HG03108 (cell line): ENCODE results near the gene NCK1.

Experiments
- ATAC-seq: cut with Tn5 transposase; IDR thresholded peaks from one replicate; pipeline ENCODE4 v1.9.1; 2021; ENCODE audit warnings: moderate library complexity; ENCODE audit not compliant: unreplicated experiment

The NCK1 gene

GRCh38 chr3:136861890-136862616 is at the start of gene NCK1:
TSS of gene NCK1 (plus strand) at chr3:136862208. CDS start at chr3:136928002, 65,794 bp downstream.
- ATAC-seq = peak; percentile 96

GRCh38 chr3:136817448-136817847 is 44.6 kb upstream of the NCK1 start:
- no peak for ATAC-seq

DNA sequence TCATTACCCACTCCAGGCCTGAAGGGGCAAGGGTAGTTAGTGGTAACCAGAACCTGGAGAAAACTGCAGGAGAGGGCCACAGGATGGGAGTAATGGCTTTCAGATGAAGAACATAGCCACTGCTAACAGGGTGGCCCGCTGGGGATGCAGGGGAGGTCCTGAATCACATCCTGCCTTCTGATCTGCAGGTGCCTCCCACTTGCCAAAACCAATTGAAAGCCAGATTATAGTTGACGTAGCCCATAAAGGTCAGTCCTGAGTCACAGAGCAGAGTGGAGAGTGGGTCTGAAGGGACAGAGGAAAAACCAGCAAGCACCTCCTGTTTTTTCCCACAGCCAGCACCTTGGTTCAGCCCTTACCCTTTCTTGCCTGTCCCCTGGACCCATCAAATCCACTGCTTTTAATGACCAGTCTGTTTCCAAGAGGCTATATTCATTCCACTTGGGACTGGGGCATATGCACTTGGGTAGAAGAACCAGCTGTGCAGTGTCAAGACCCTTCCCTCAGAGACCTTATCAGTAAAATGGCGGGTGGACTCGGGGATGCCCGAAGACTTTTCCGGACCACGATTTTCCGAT is 43.7 kb upstream of the NCK1 start:
- no peak for ATAC-seq

GRCh38 chr3:136818769-136819391 is 43.1 kb upstream of the NCK1 start, which contains the start of gene SLC35G2:
TSS of gene SLC35G2 (plus strand) at chr3:136819126. CDS start at chr3:136854461, 35,335 bp downstream.
- ATAC-seq = no peak

- ATAC-seq = no peak
Observed at GRCh38 chr3:136819392-136819730, 42.6 kb upstream of the NCK1 start.

DNA sequence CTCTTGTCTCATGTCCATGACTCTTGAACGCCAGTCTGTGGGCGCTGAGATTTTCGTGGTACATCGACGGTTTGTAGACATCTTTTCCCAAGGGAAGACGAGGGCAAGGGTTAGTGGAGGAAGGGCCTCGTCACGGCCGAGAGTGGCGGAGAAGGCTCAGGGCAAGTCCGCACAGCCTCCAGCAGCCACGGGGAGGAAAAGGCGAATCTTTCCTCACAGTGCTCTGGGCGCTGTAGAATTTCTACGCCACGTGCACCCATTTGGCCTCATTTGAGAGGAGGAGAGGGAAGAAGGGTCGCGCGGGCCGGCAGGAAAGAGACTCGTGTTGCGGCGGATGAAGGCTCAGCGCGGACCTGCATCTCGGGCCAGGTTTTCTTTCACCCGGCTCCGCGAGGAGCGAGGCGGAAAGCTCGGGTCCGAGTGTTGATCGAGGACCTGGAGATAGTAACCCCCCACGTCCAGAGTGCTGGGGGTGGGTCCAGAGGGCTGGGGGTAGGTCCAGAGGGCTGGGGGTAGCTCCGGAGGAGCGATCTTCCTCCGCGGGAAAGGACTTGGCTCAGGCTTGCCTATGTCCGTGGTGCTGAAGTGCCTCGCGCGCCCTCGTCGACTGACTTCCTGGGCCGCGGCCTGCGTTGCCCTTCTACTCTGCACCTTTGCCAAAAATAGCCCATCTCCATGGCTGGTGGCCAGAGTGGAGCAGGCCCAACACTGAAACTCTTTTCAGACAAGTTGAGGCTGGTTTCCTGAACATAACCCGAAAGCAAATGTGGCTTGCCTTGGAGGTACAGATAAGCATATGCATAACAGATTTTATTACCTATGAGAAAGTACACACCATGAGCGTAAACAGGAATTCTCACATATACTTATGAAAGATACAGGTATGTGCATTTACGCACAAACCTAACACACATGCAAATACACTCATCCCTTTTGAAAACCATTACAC is 42.0 kb upstream of the NCK1 start:
- no peak for ATAC-seq

DNA sequence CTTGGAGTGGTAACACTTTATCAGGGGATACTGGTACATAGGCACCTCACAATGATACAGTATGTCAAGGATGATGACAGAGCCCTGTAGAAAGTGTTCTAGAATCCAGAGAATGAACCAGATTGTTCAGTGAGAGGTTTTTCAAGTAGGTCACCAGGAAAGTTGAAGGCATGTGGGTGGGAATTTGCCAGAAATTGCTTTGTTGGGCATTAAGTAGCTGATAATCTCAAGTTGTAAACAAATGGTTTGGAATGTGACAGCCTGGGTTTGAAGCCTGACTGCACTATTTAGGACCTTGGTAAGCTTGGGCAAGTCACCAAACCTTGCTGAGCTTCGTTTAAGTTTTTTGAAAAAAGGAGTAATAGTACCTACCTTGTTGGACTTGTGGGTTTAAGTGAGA is 30.5 kb upstream of the NCK1 start:
- no peak for ATAC-seq

- ATAC-seq = no peak
Observed at GRCh38 chr3:136835089-136835812, 26.8 kb upstream of the NCK1 start.

- no peak for ATAC-seq
Observed at GRCh38 chr3:136835813-136836510, 26.0 kb upstream of the NCK1 start.

GRCh38 chr3:136836511-136837156 is 25.4 kb upstream of the NCK1 start:
- ATAC-seq = no peak

DNA sequence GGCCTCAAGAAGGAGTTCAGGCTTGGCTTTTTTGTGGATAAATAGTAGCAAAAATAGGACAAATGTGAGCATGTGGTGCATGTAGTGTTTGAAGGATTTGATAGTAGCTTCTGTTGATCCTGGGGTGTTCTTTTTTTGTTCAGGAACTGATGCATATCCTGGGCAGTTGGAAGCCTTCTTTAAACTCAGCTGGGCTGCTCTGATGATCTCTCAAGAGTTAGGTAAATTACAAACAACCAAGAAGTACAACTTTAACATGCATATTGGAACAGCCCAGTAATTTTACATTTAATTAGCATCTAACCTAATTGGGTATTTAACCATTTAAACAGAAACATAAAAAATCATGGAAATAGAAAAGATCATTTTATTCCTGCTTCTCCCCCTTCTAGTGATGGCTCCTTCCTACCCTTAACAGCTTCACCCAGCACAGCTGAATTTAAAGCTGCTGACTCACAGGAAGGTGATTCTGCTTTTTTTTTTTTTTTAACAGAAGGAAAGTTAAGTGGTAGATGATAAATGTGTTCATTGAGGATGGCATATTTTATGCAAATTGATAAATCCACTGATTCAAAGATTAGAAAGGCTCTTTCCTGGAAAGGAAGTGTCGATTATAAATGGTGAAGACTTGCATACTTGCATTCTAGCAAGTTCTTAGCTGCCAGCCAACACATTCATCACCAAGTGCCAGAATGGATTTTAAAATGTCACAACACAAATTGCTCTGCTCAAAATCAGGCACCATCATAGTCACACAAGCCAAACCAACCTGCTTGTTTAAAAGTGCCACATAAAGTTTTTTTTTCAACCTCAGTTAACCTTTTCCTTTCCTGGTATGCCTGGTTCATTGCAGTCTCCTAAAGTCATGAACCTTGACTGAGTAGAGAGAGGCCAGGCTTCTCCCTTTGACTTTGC is 23.1 kb upstream of the NCK1 start:
- ATAC-seq = no peak

DNA sequence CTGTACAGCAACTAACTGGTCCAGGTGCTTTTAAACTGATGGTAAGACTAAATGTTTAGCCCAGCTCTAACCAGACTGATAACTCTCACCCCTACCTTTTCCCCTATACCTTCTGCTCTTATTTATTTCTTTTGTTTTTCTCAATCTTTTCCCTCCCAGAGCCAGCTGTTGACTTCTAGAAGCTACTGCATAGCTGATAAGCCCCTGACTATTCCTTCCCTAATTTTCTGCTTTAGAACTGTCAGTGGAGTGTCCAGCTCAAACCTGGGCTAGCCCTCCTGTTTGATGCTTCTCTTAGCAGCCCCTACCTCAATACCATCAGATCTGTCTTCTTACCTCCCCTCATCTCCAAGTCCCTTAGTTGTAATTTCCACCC is 22.5 kb upstream of the NCK1 start:
- no peak for ATAC-seq

DNA sequence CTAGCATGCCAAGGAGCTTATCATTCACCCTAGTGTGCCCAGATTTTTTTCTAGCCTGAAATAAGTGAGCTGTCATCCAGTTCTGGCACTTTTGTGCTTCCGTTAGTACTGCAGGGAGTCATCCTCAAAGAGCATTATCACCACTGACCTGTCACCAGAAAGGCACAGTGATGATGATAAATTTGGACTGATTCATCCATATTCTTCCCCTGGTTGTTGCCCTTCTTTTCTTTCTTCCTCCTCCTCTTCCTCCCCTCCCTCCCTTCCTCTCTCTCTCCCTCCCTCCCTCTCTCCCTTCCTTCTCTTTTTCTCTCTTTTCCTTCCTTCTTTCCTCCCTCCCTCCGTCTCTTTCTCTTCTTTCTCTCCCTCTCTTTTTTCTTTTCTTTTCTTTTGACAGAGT is 21.8 kb upstream of the NCK1 start:
- no peak for ATAC-seq

GRCh38 chr3:136842294-136842693 is 19.7 kb upstream of the NCK1 start:
- no peak for ATAC-seq

DNA sequence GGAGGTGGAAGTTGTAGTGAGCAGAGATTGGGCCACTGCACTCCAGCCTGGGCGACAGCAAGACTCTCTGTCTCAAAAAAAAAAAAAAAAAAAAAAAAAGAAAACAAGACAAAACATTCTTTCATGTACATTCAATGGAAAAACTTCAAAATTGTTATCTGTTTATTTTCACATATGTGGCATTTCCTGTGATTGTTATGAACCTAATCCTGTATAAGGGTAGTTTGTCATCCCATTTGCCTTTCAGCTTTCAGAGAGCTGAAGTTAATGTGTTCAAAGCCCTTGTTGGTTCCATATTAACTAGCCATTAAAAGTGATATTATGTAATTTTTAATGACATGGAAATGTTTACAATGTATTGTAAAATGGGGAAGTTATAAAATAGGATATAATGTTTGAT is 17.3 kb upstream of the NCK1 start:
- no peak for ATAC-seq

GRCh38 chr3:136852180-136852579 is 9.8 kb upstream of the NCK1 start:
- ATAC-seq = no peak

DNA sequence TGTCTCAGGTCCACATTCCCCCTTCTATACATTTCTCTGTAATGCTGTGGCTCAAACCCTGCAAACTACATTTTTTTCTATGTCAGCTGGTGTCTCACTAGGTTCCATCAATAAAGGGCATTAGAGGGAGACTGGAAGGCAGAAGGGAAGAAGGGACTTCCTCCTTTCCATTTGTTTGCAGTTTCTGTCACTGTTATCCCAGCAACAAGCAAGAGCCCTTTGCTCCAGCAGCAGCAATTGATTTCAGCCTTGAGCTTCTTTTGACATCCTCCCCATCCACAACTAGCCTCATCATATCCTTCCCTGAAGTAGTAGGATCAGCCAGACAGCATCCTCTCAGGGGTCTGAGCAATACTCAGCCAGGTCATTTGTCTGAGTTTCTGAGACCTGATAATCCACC is 5.3 kb upstream of the NCK1 start:
- no peak for ATAC-seq

DNA sequence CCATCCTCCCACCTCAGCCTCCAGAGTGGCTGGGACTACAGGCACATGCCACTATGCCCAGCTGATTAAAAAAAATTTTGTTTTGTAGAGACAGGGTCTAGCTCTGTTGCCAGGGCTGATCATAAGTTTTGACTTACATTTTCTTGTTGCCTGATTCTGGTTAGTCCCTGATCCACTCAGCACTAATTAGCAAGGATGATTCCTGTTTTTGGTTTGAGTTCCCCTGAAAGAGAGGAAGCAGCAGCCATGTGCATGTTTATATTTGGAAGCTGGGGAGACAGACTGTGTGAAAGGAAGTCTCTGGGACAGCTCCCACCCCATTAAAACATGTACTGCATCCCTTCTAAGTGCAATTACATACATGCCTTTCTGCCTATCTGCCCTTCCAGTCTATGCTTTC is 3.6 kb upstream of the NCK1 start:
- no peak for ATAC-seq

- no peak for ATAC-seq
Observed at GRCh38 chr3:136860541-136860940, 1.5 kb upstream of the NCK1 start.
